GM06990 (cell line): ENCODE data around the gene DDX10.
"Not testable (repeated sequence)": the region's sequence is repeated elsewhere in the genome, so short reads cannot be mapped to it uniquely, and the experiment has no call there.

Experiments
- DNase-seq: peaks from one replicate; pipeline ENCODE4 v3.0.0-alpha.2; 2011; ENCODE audit not compliant: insufficient read length; ENCODE audit errors: extremely low read depth
- H3K27me3 ChIP-seq: replicated peaks from 2 replicates; pipeline ENCODE4 v1.6.0; 2011; ENCODE audit warnings: low read length; ENCODE audit not compliant: control insufficient read depth, insufficient read depth
- H3K36me3 ChIP-seq: 2 replicates; pipeline ENCODE4 v1.5.1; 2011; ENCODE audit warnings: low read length; ENCODE audit not compliant: control insufficient read depth, insufficient read depth
- H3K4me3 ChIP-seq: replicated peaks from 2 replicates; pipeline ENCODE4 v1.5.1; 2011; ENCODE audit warnings: low read depth, mild to moderate bottlenecking, control low read depth, low read length
- CTCF ChIP-seq: IDR thresholded peaks from 2 replicates; pipeline ENCODE4 v1.5.1; 2011; ENCODE audit warnings: low read length, control low read depth, mild to moderate bottlenecking, inconsistent platforms; ENCODE audit not compliant: insufficient read depth, poor library complexity, severe bottlenecking

Gene DDX10

GRCh38 chr11:108647387-108647700 lies 17.5 kb upstream of the DDX10 start:
- Histone ChIP-seq H3K4me3 (no peak overlapping the region), H3K36me3 (no peaks in the 10 kb centered on the region), H3K27me3 (no peaks in the 10 kb centered on the region)
- no peak for DNase-seq
- no peak for TF ChIP-seq CTCF

GRCh38 chr11:108647701-108648527 lies 17.0 kb upstream of the DDX10 start:
- Histone ChIP-seq H3K27me3 (no peaks in the 10 kb centered on the region), H3K36me3 (no peaks in the 10 kb centered on the region)
- DNase-seq: peak; percentile 41

GRCh38 chr11:108648528-108648885 lies 16.4 kb upstream of the DDX10 start:
- H3K27me3 ChIP-seq: no peaks in the 10 kb centered on the region
- H3K4me3 ChIP-seq: no peak overlapping the region
- no peak for DNase-seq
- no peaks in the 10 kb centered on the region for H3K36me3 ChIP-seq
- no peak for TF ChIP-seq CTCF

More at GRCh38 chr11:108647701-108648527, 17.0 kb upstream of the DDX10 start:
- TF ChIP-seq CTCF: peak; percentile 90
- H3K4me3 ChIP-seq: no peak overlapping the region

- H3K36me3 ChIP-seq, DNase-seq, H3K4me3 ChIP-seq, H3K27me3 ChIP-seq: not testable (repeated sequence)
Measured at GRCh38 chr11:108654100-108654499, 10.8 kb upstream of the DDX10 start.

GRCh38 chr11:108654994-108655631 lies 9.8 kb upstream of the DDX10 start:
- Histone ChIP-seq H3K36me3 (no peaks in the 10 kb centered on the region), H3K4me3 (no peak overlapping the region), H3K27me3 (no peaks in the 10 kb centered on the region)
- peak; percentile 46 for TF ChIP-seq CTCF
- DNase-seq: no peak

- Histone ChIP-seq H3K4me3 (no peak overlapping the region), H3K27me3 (no peaks in the 10 kb centered on the region), H3K36me3 (no peaks in the 10 kb centered on the region)
- TF ChIP-seq CTCF: no peak
- no peak for DNase-seq
Measured at GRCh38 chr11:108662700-108663099, 2.2 kb upstream of the DDX10 start.
